GM21619 (cell line): ENCODE data around the gene GLMN.

Source experiments
- ATAC-seq: cut with Tn5 transposase; IDR thresholded peaks from one replicate; pipeline ENCODE4 v1.9.1; 2021; ENCODE audit not compliant: unreplicated experiment

GLMN gene

GRCh38 chr1:92298573-92299476, at the start of gene GLMN, which contains the start of gene RPAP2:
GLMN (minus strand) TSS chr1:92298987; CDS start chr1:92297999, 988 bp downstream.
RPAP2 (plus strand) TSS chr1:92299059; CDS start chr1:92299074, 15 bp downstream.
- ATAC-seq, result peak; percentile 97

- no peak for ATAC-seq
These were observed 48.3 kb upstream of the GLMN start for GRCh38 chr1:92346866-92347640.

GRCh38 chr1:92343061-92343460, 44.3 kb upstream of the GLMN start:
- no peak for ATAC-seq

GRCh38 chr1:92342401-92342800, 43.6 kb upstream of the GLMN start:
- ATAC-seq, result no peak

- ATAC-seq, result no peak
These were observed 41.4 kb upstream of the GLMN start for GRCh38 chr1:92340154-92340553.

GRCh38 chr1:92333668-92334067, 34.9 kb upstream of the GLMN start:
- no peak for ATAC-seq

GRCh38 chr1:92329347-92330129, 30.8 kb upstream of the GLMN start:
- no peak for ATAC-seq

- ATAC-seq, result no peak
These were observed 29.0 kb upstream of the GLMN start for GRCh38 chr1:92327794-92328193.

GRCh38 chr1:92326681-92327080, 27.9 kb upstream of the GLMN start:
- ATAC-seq, result no peak

- ATAC-seq, result no peak
These were observed 26.0 kb upstream of the GLMN start for GRCh38 chr1:92324784-92325183.

GRCh38 chr1:92323473-92324453, 25.0 kb upstream of the GLMN start:
- no peak for ATAC-seq

- ATAC-seq, result no peak
These were observed 19.2 kb upstream of the GLMN start for GRCh38 chr1:92317836-92318493.

- no peak for ATAC-seq
These were observed 17.2 kb upstream of the GLMN start for GRCh38 chr1:92315766-92316599.

GRCh38 chr1:92314024-92314423, 15.2 kb upstream of the GLMN start:
- no peak for ATAC-seq

GRCh38 chr1:92310185-92310597, 11.4 kb upstream of the GLMN start:
- ATAC-seq, result no peak

- ATAC-seq, result no peak
These were observed 9.2 kb upstream of the GLMN start for GRCh38 chr1:92307980-92308379.

GRCh38 chr1:92306020-92306419, 7.2 kb upstream of the GLMN start:
- ATAC-seq, result no peak

- no peak for ATAC-seq
These were observed 2.2 kb upstream of the GLMN start for GRCh38 chr1:92301021-92301420.
